H9 (cell line): ENCODE data around the gene MYOM1. TPM values are rescaled to one million over a fixed set of nuclear protein-coding genes. Genes with fewer than 3 reads are reported as not detected.
A peak's percentile ranks its signal among the peaks of the same experiment; 100 is the strongest.

Source experiments
- DNase-seq: peaks from one replicate; pipeline ENCODE4 v3.0.0-alpha.2; 2017
- H2AFZ ChIP-seq: one replicate; pipeline ENCODE4 v1.6.1; 2013; ENCODE audit warnings: mild to moderate bottlenecking, low read length, control low read depth, moderate library complexity
- H2AK5ac ChIP-seq: 2 replicates; pipeline ENCODE4 v1.6.1; 2013; ENCODE audit warnings: low read length, control low read depth, mixed read lengths; ENCODE audit not compliant: insufficient read length
- H2BK120ac ChIP-seq: one replicate; pipeline ENCODE4 v1.6.1; 2013; ENCODE audit warnings: low read depth, mild to moderate bottlenecking, low read length, control low read depth, inconsistent platforms; ENCODE audit not compliant: poor library complexity, severe bottlenecking
- H2BK12ac ChIP-seq: 2 replicates; pipeline ENCODE4 v1.6.1; 2013; ENCODE audit warnings: low read length, control low read depth, mixed read lengths, low read depth; ENCODE audit not compliant: insufficient read length
- H2BK15ac ChIP-seq: 2 replicates; pipeline ENCODE4 v1.6.1; 2013; ENCODE audit warnings: low read depth, low read length, control low read depth
- H2BK20ac ChIP-seq: one replicate; pipeline ENCODE4 v1.6.1; 2013; ENCODE audit warnings: low read depth, mild to moderate bottlenecking, low read length, control low read depth, inconsistent platforms; ENCODE audit not compliant: poor library complexity, severe bottlenecking
- H2BK5ac ChIP-seq: 2 replicates; pipeline ENCODE4 v1.6.1; 2013; ENCODE audit warnings: low read length, control low read depth, mixed read lengths; ENCODE audit not compliant: insufficient read length
- H3K14ac ChIP-seq: 2 replicates; pipeline ENCODE4 v1.6.1; 2013; ENCODE audit warnings: low read length, control low read depth; ENCODE audit not compliant: insufficient read depth
- H3K18ac ChIP-seq: 2 replicates; pipeline ENCODE4 v1.6.1; 2013; ENCODE audit warnings: low read depth, mild to moderate bottlenecking, mixed read lengths, low read length, control low read depth; ENCODE audit not compliant: insufficient read length
- H3K23ac ChIP-seq: 2 replicates; pipeline ENCODE4 v1.6.1; 2013; ENCODE audit warnings: low read length, control low read depth, mixed read lengths, low read depth; ENCODE audit not compliant: insufficient read length
- H3K23me2 ChIP-seq: 2 replicates; pipeline ENCODE4 v1.6.1; 2013; ENCODE audit warnings: low read depth, mild to moderate bottlenecking, mixed read lengths, low read length, control low read depth; ENCODE audit not compliant: insufficient read length, poor library complexity, severe bottlenecking
- H3K27ac ChIP-seq: 2 replicates; pipeline ENCODE4 v1.5.1; 2013; ENCODE audit warnings: low read length, control low read depth, mixed read lengths, low read depth; ENCODE audit not compliant: insufficient read length
- H3K27me3 ChIP-seq: 2 replicates; pipeline ENCODE4 v1.6.1; 2013; ENCODE audit warnings: low read length, control low read depth, inconsistent platforms; ENCODE audit not compliant: insufficient read depth
- H3K4ac ChIP-seq: 2 replicates; pipeline ENCODE4 v1.6.1; 2013; ENCODE audit warnings: low read depth, mild to moderate bottlenecking, control low read depth, inconsistent platforms, low read length, moderate library complexity
- H3K4me1 ChIP-seq: 2 replicates; pipeline ENCODE4 v1.6.1; 2013; ENCODE audit warnings: low read length, control low read depth, inconsistent platforms; ENCODE audit not compliant: insufficient read depth
- H3K4me2 ChIP-seq: 2 replicates; pipeline ENCODE4 v1.6.1; 2013; ENCODE audit warnings: low read length, control low read depth, mixed read lengths; ENCODE audit not compliant: insufficient read length, insufficient read depth
- H3K56ac ChIP-seq: 2 replicates; pipeline ENCODE4 v1.6.1; 2013; ENCODE audit warnings: low read depth, mild to moderate bottlenecking, mixed read lengths, low read length, control low read depth; ENCODE audit not compliant: insufficient read length
- H3K79me1 ChIP-seq: 2 replicates; pipeline ENCODE4 v1.6.1; 2013; ENCODE audit warnings: low read depth, mild to moderate bottlenecking, moderate library complexity, low read length, control low read depth, inconsistent platforms; ENCODE audit not compliant: insufficient read depth, poor library complexity, severe bottlenecking
- H3K79me2 ChIP-seq: 2 replicates; pipeline ENCODE4 v1.6.1; 2013; ENCODE audit warnings: low read length, control low read depth, inconsistent platforms; ENCODE audit not compliant: insufficient read depth
- H3K9ac ChIP-seq: 2 replicates; pipeline ENCODE4 v1.6.1; 2013; ENCODE audit warnings: low read length, control low read depth, mixed read lengths; ENCODE audit not compliant: insufficient read length; ENCODE audit errors: extremely low read depth
- H3K9me3 ChIP-seq: one replicate; pipeline ENCODE4 v1.6.1; 2013; ENCODE audit warnings: low read depth, low read length, inconsistent platforms; ENCODE audit not compliant: control insufficient read depth
- H3T11ph ChIP-seq: one replicate; pipeline ENCODE4 v1.6.1; 2013; ENCODE audit warnings: mild to moderate bottlenecking, low read length, control low read depth, inconsistent platforms
- H4K20me1 ChIP-seq: one replicate; pipeline ENCODE4 v1.6.1; 2013; ENCODE audit not compliant: control insufficient read depth, insufficient read length, insufficient read depth
- H4K5ac ChIP-seq: 2 replicates; pipeline ENCODE4 v1.6.1; 2013; ENCODE audit warnings: low read depth, mild to moderate bottlenecking, mixed read lengths, low read length, control low read depth; ENCODE audit not compliant: insufficient read length
- H4K8ac ChIP-seq: replicated peaks from 2 replicates; pipeline ENCODE4 v1.6.1; 2013; ENCODE audit warnings: low read length, control low read depth, mixed read lengths, low read depth; ENCODE audit not compliant: insufficient read length
- H4K91ac ChIP-seq: 2 replicates; pipeline ENCODE4 v1.6.1; 2013; ENCODE audit warnings: low read depth, mild to moderate bottlenecking, moderate library complexity, mixed read lengths, low read length, control low read depth; ENCODE audit not compliant: insufficient read length
- H3K27ac Mint-ChIP-seq, 3 experiments: 2 replicates in 2 of 3; 3 replicates in 1 of 3; pipeline ENCODE4 v1.8.0; 2020 to 2021; ENCODE audit warnings: mixed read lengths in 3 of 3, mild to moderate bottlenecking in 1 of 3, moderate library complexity in 1 of 3
- H3K27me3 Mint-ChIP-seq: 2 replicates; pipeline ENCODE4 v1.8.0; 2021; ENCODE audit warnings: low read depth, mild to moderate bottlenecking, moderate library complexity, mixed read lengths
- H3K36me3 Mint-ChIP-seq, 3 experiments: 2 replicates in 2 of 3; 3 replicates in 1 of 3; pipeline ENCODE4 v1.8.0; 2020 to 2021; ENCODE audit warnings: low read depth in 3 of 3, mixed read lengths in 3 of 3; ENCODE audit not compliant: insufficient read depth in 1 of 3
- H3K4me1 Mint-ChIP-seq, 2 experiments: 2 replicates each; pipeline ENCODE4 v1.8.0; 2020; ENCODE audit warnings: mixed read lengths in 2 of 2
- H3K4me3 Mint-ChIP-seq, 2 experiments: 2 replicates in 1 of 2; 3 replicates in 1 of 2; pipeline ENCODE4 v1.8.0; 2020 to 2021; ENCODE audit warnings: mild to moderate bottlenecking in 2 of 2, mixed read lengths in 2 of 2, moderate library complexity in 1 of 2
- H3K9me3 Mint-ChIP-seq, 2 experiments: 2 replicates in 1 of 2; 3 replicates in 1 of 2; pipeline ENCODE4 v1.8.0; 2020; ENCODE audit warnings: mild to moderate bottlenecking in 2 of 2, mixed read lengths in 2 of 2, moderate library complexity in 1 of 2
- CTCF ChIP-seq: fragments of 200-600 bp; sonication (generic); conservative IDR thresholded peaks from 3 replicates; pipeline ENCODE4 v1.8.0; 2021; ENCODE audit warnings: antibody characterized with exemption, mild to moderate bottlenecking
- WGBS: extraction: QIAGEN DNeasy Blood & Tissue Kit; methylation state at CpG from one replicate; pipeline ENCODE4 v1.1.7; 2013; ENCODE audit warnings: missing lambda C conversion rate, low lambda C conversion rate, mixed read lengths; ENCODE audit not compliant: insufficient read length; ENCODE audit errors: extremely low coverage; 5-methylcytosine and 5-hydroxymethylcytosine counted together
- total RNA-seq: library from RNA; stranded (reverse); gene quantifications from 2 replicates; pipeline ENCODE4 v1.2.1, GENCODE V29; 2021

Gene MYOM1
- total RNA-seq, 1 experiment from 2014 or later = 0.17 TPM

GRCh38 chr18:3067165-3067661 is 152.6 kb downstream of the MYOM1 start:
- no peaks in the 10 kb centered on the region for H4K20me1 ChIP-seq
- H3K27ac Mint-ChIP-seq = no peak overlapping the region
- H4K8ac ChIP-seq = no peak overlapping the region
- no peak for DNase-seq
- no peak overlapping the region for H2AK5ac ChIP-seq
- no peaks in the 10 kb centered on the region for H3K27me3 ChIP-seq
- H3K9me3 ChIP-seq = no peaks in the 10 kb centered on the region
- no peak overlapping the region for H3T11ph ChIP-seq
- H3K36me3 Mint-ChIP-seq = no peaks in the 10 kb centered on the region
- no peak overlapping the region for H3K4me2 ChIP-seq
- no peak overlapping the region for H3K23ac ChIP-seq
- H3K4me1 ChIP-seq = no peaks in the 10 kb centered on the region
- H2BK120ac ChIP-seq = no peak overlapping the region
- H2BK20ac ChIP-seq = no peak overlapping the region
- no peaks in the 10 kb centered on the region for H3K9me3 Mint-ChIP-seq
- no peak for TF ChIP-seq CTCF
- H3K23me2 ChIP-seq = no peaks in the 10 kb centered on the region
- no peaks in the 10 kb centered on the region for H3K79me2 ChIP-seq
- no peak overlapping the region for H3K56ac ChIP-seq
- no peak overlapping the region for H4K91ac ChIP-seq
- no peak overlapping the region for H3K4ac ChIP-seq
- H2BK15ac ChIP-seq = no peak overlapping the region
- peaks cover 9 to 14% of the 10 kb centered on the region in 2 experiments for H3K4me1 Mint-ChIP-seq
- H3K14ac ChIP-seq = no peak overlapping the region; the same call in 1 of the 2 replicates
- H2BK5ac ChIP-seq = no peak overlapping the region
- no CpG with 5 or more reads among the region's 25 CpGs for WGBS
- no peak overlapping the region for H2BK12ac ChIP-seq
- no peak overlapping the region for H2AFZ ChIP-seq
- H3K27me3 Mint-ChIP-seq = no peaks in the 10 kb centered on the region; the same call in 1 of the 2 replicates
- peak overlapping the region; percentile 24 for H3K18ac ChIP-seq
- H3K27ac ChIP-seq = no peak overlapping the region
- no peak overlapping the region for H3K9ac ChIP-seq
- H4K5ac ChIP-seq = no peak overlapping the region
- no peak overlapping the region for H3K4me3 Mint-ChIP-seq
- no peaks in the 10 kb centered on the region for H3K79me1 ChIP-seq
